Osteoblast (primary cell): ENCODE results near the gene VPS37B. TPM values are rescaled to one million over a fixed set of nuclear protein-coding genes. Genes with fewer than 3 reads are reported as not detected.

Experiments used
- DNase-seq: peaks from one replicate; pipeline ENCODE4 v3.0.0; 2011; ENCODE audit warnings: low spot score, mixed read lengths; ENCODE audit not compliant: insufficient read length; ENCODE audit errors: missing footprints
- H2AFZ ChIP-seq: 2 replicates; pipeline ENCODE4 v1.6.0; 2011; ENCODE audit warnings: mild to moderate bottlenecking, low read length
- H3K27ac ChIP-seq: 2 replicates; pipeline ENCODE4 v1.5.1; 2011; ENCODE audit warnings: mild to moderate bottlenecking, low read depth, low read length, moderate library complexity
- H3K27me3 ChIP-seq: 2 replicates; pipeline ENCODE4 v1.6.0; 2012; ENCODE audit warnings: mild to moderate bottlenecking, control low read depth, inconsistent platforms, low read length, moderate library complexity; ENCODE audit not compliant: insufficient read depth
- H3K36me3 ChIP-seq: 2 replicates; pipeline ENCODE4 v1.5.1; 2011; ENCODE audit warnings: mild to moderate bottlenecking, low read length, control low read depth, moderate library complexity; ENCODE audit not compliant: insufficient read depth
- H3K4me1 ChIP-seq: 2 replicates; pipeline ENCODE4 v1.5.1; 2011; ENCODE audit warnings: mild to moderate bottlenecking, low read length, control low read depth, moderate library complexity; ENCODE audit not compliant: insufficient read depth
- H3K4me2 ChIP-seq: 2 replicates; pipeline ENCODE4 v1.6.0; 2011; ENCODE audit warnings: mild to moderate bottlenecking, low read length; ENCODE audit not compliant: insufficient read depth
- H3K4me3 ChIP-seq: fragments of 200-600 bp; sonication (generic); 3 replicates; pipeline ENCODE4 v1.5.1; 2012; ENCODE audit warnings: mild to moderate bottlenecking, low read length, inconsistent platforms; ENCODE audit not compliant: insufficient read depth
- H3K79me2 ChIP-seq: 2 replicates; pipeline ENCODE4 v1.6.0; 2012; ENCODE audit warnings: mild to moderate bottlenecking, low read length, control low read depth, inconsistent platforms; ENCODE audit not compliant: insufficient read depth
- H3K9me3 ChIP-seq: 2 replicates; pipeline ENCODE4 v1.5.1; 2011; ENCODE audit warnings: low read depth, low read length, control low read depth
- H4K20me1 ChIP-seq: 2 replicates; pipeline ENCODE4 v1.6.0; 2012; ENCODE audit warnings: mild to moderate bottlenecking, low read length, control low read depth; ENCODE audit not compliant: insufficient read depth
- total RNA-seq: library from RNA; depleted of rRNA; stranded (reverse); fragments of >200 nt; gene quantifications from 2 replicates; pipeline ENCODE4 v1.2.3, GENCODE V29; 2012
- TF ChIP-seq, protein P1 (sequence below): IDR thresholded peaks from 2 replicates; pipeline ENCODE4 v1.5.1; 2011; ENCODE audit warnings: mild to moderate bottlenecking, low read depth, low read length, moderate library complexity; ENCODE audit errors: extremely low read depth

The VPS37B gene
- total RNA-seq, 1 donor: 19.2 TPM

DNA sequence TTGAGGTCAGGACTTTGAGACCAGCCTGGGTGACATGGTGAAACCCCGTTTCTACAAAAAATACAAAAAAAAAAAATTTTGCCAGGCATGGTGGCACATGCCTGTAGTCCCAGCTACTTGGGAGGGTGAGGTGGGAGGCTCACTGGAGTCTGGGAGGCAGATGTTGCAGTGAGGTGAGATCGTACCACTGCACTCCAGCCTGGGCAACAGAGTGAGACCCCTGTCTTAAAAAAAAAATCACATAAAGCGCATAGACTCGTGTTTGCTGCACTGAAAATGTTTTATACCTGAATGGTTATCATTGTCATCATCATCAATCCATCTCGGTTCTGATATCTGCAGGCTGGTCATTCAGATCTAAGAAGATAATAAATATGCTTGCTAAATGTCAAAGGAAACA, 24.8 kb upstream of the VPS37B start:
- no peak for DNase-seq
- Histone ChIP-seq H3K79me2 (no peaks in the 10 kb centered on the region), H3K4me3 (no peak overlapping the region), H3K27me3 (no peaks in the 10 kb centered on the region), H3K4me2 (no peak overlapping the region), H3K36me3 (no peaks in the 10 kb centered on the region), H4K20me1 (peaks cover 4% of the 10 kb centered on the region), H3K27ac (no peak overlapping the region), H3K9me3 (no peaks in the 10 kb centered on the region), H2AFZ (no peak overlapping the region), H3K4me1 (peaks cover 4% of the 10 kb centered on the region)
- TF ChIP-seq, protein P1, sequence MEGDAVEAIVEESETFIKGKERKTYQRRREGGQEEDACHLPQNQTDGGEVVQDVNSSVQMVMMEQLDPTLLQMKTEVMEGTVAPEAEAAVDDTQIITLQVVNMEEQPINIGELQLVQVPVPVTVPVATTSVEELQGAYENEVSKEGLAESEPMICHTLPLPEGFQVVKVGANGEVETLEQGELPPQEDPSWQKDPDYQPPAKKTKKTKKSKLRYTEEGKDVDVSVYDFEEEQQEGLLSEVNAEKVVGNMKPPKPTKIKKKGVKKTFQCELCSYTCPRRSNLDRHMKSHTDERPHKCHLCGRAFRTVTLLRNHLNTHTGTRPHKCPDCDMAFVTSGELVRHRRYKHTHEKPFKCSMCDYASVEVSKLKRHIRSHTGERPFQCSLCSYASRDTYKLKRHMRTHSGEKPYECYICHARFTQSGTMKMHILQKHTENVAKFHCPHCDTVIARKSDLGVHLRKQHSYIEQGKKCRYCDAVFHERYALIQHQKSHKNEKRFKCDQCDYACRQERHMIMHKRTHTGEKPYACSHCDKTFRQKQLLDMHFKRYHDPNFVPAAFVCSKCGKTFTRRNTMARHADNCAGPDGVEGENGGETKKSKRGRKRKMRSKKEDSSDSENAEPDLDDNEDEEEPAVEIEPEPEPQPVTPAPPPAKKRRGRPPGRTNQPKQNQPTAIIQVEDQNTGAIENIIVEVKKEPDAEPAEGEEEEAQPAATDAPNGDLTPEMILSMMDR: no peak

DNA sequence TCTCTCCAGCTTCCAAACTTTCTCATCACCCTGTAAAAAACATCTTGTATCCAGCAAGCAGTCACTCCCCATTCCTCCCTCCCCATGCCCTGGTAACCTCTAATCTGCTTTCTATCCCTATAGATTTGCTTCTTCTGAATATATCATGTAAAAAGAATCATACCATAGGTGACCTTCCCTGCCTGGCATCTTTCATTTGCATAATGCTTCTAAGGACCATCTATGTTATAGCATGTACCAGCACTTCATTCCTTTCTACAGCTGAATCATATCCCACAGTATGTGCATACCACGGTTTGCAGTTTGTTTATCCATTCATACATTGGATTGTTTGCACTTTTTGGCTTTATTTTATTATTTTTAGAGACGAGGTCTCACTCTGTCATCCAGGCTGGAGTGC, 22.9 kb upstream of the VPS37B start:
- peaks cover 4% of the 10 kb centered on the region for H3K4me1 ChIP-seq
- H2AFZ ChIP-seq: no peak overlapping the region
- no peak overlapping the region for H3K4me2 ChIP-seq
- DNase-seq: no peak
- H4K20me1 ChIP-seq: peaks cover 4% of the 10 kb centered on the region
- H3K4me3 ChIP-seq: no peak overlapping the region
- H3K9me3 ChIP-seq: no peaks in the 10 kb centered on the region
- no peaks in the 10 kb centered on the region for H3K36me3 ChIP-seq
- no peak overlapping the region for H3K27ac ChIP-seq
- no peaks in the 10 kb centered on the region for H3K27me3 ChIP-seq
- TF ChIP-seq, protein P1: no peak
- H3K79me2 ChIP-seq: no peaks in the 10 kb centered on the region

DNA sequence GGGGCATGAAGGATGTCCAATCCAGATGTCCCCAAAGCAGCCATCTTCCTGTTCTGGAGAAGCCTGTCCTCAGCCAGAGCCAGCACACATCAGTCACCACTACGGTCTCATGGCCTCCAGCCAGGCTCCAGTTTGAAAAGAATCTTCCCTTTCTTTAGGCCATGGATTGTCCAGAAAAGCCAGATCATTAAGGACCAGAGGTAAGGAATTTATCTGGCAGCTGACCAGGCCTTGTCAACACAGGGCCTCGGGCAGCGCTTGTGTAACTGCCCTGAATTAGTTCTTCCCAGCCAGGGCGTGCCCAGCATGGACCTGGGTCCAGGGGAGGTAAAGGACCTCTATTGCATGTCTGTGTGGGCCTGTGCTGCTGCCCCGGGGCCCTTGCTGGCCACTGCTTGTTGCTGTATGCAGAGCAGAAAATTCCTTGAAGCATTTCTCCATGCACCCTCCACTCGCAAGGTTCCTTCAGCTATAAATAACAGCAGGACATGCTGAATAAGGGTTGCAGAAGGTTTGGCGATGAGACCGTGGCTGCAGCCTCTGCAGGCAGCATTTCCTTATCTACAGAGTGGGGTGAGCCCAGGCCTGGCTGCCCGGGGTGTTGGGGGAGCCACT, 21.7 kb upstream of the VPS37B start:
- H3K79me2 ChIP-seq: no peaks in the 10 kb centered on the region
- no peak for DNase-seq
- no peak overlapping the region for H2AFZ ChIP-seq
- no peaks in the 10 kb centered on the region for H3K9me3 ChIP-seq
- H4K20me1 ChIP-seq: peaks cover 4% of the 10 kb centered on the region
- peaks cover 4% of the 10 kb centered on the region for H3K4me1 ChIP-seq
- H3K27ac ChIP-seq: no peak overlapping the region
- H3K4me3 ChIP-seq: no peak overlapping the region
- no peaks in the 10 kb centered on the region for H3K36me3 ChIP-seq
- TF ChIP-seq, protein P1: no peak
- H3K4me2 ChIP-seq: no peak overlapping the region
- H3K27me3 ChIP-seq: no peaks in the 10 kb centered on the region

DNA sequence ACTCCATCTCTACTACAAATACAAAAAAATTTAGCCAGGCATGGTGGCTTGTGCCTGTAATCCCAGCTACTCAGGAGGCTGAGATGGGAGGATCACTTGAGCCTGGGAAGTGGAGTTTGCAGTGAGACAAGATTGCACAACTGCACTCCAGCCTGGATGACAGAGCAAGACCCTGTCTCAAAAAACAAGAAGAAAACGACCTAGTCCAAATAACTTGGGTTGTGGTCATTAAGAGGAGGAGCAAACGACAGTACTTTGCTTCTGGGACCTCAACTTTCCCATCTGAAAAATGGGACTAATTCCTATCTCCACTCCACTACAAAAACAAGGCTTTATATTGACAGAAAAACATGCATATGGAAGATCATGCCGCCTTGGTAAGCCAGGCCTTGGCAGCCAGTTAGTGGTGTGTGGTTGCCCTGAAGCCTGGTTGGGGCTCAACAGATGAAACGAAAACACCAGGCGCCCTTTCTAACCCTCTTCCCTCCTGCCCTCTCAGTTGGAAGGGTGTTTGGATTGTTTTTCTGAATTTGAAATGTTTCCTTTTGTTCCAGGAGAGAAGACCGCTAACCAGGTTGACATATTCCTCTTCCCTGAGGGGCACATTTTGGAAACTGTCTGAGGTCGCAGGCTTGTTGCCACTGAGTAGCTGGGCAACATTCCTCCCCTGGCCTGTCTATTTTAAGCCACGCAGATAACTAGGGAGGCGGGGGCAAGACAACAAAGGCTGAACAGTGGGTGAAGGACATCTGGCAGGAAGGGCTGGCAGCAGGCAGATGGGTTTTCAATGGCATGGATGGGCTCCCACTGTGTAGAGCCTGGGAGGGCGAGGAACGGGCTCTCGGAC, 13.7 kb upstream of the VPS37B start:
- Histone ChIP-seq H3K79me2 (no peaks in the 10 kb centered on the region), H3K9me3 (no peaks in the 10 kb centered on the region), H3K36me3 (no peaks in the 10 kb centered on the region), H2AFZ (no peak overlapping the region), H3K27ac (no peak overlapping the region), H3K27me3 (no peaks in the 10 kb centered on the region), H4K20me1 (no peaks in the 10 kb centered on the region), H3K4me1 (no peaks in the 10 kb centered on the region), H3K4me3 (no peak overlapping the region), H3K4me2 (no peak overlapping the region)
- TF ChIP-seq, protein P1: no peak
- DNase-seq: no peak
